Measurements from ENCODE around the gene TBX1. TPM values are rescaled to one million over a fixed set of nuclear protein-coding genes. Genes with fewer than 3 reads are reported as not detected.

TBX1 gene
- total RNA-seq, 1 experiment from 2014 or later: 12.8 TPM

DNA sequence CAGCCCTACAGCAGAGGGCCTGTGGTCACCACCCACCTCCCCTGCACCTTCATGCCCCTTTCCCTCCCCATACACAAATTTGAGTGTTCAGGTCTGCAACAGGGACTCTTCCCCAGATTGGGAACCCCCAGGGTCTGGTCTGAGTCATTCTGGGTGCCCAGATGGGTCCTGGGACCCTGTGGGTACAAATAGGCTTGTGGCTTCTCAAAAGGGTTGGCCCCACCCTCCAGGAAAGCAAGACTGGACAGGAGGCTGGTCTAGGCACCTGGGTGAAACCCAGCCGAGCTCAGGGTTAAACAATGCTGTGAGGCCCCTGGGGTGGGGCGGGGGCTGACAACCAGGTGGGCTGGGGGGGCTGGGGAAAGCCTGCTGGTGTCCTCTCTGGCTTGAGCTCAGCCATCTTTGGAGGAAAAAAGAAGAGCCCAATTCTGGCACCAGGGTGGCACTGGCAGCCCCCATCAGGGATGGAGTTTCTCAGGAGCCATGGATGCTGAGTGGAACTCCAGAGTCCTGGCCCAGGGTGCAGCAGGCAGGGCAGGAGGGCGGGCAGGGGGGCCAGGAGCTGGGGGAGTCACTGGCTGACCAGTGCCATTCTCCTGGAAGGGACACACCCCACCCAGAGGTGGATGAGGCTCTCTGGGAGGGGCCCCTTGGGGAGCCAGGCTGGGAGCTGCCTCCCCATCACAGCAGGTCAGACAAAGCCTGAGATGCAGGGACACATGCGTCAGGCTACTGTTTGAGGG lies 45.2 kb upstream of the TBX1 start:
- Mint-ChIP-seq H3K4me3 (peak overlapping the region; percentile 54), H3K36me3 (peaks cover 4% of the 10 kb centered on the region), H3K27me3 (ENCODE audit: low read depth) (peaks cover 63% of the 10 kb centered on the region), H3K27ac (no peak overlapping the region), H3K4me1 (peaks cover 16% of the 10 kb centered on the region), H3K9me3 (no peaks in the 10 kb centered on the region)
- ATAC-seq (no peak), DNase-seq (ENCODE audit: low spot score) (no peak)
- POLR2A ChIA-PET: no interaction called here
- CTCF ChIA-PET: interaction anchor here (0.6 to 3.8 kb wide), 8 partner anchors 9 to 195 kb away, joined by 3 to 63 read pairs (median 12); partner anchors contain the start of gene GP1BB
- TF ChIP-seq NR3C1 (CRISPR knock-in tag; conservative IDR thresholded peaks at IDR 0.05; ENCODE audit: low read depth): no peak
- no peak for TF ChIP-seq ZNF416 (CRISPR knock-in tag; IDR thresholded peaks at IDR 0.05)
- no peak for TF ChIP-seq NFE2L1 (CRISPR knock-in tag; IDR thresholded peaks at IDR 0.05)
- no peak for TF ChIP-seq ZNF671 (CRISPR knock-in tag; IDR thresholded peaks at IDR 0.05)
- no peak for TF ChIP-seq CREB1 (CRISPR knock-in tag; IDR thresholded peaks at IDR 0.05)
- TF ChIP-seq ZBTB21 (CRISPR knock-in tag; IDR thresholded peaks at IDR 0.05; ENCODE audit: borderline replicate concordance): no peak
- no peak for TF ChIP-seq ETV6 (CRISPR knock-in tag; IDR thresholded peaks at IDR 0.05)
- no peak for TF ChIP-seq PRRX2 (CRISPR knock-in tag; IDR thresholded peaks at IDR 0.05)
- TF ChIP-seq, protein P1, sequence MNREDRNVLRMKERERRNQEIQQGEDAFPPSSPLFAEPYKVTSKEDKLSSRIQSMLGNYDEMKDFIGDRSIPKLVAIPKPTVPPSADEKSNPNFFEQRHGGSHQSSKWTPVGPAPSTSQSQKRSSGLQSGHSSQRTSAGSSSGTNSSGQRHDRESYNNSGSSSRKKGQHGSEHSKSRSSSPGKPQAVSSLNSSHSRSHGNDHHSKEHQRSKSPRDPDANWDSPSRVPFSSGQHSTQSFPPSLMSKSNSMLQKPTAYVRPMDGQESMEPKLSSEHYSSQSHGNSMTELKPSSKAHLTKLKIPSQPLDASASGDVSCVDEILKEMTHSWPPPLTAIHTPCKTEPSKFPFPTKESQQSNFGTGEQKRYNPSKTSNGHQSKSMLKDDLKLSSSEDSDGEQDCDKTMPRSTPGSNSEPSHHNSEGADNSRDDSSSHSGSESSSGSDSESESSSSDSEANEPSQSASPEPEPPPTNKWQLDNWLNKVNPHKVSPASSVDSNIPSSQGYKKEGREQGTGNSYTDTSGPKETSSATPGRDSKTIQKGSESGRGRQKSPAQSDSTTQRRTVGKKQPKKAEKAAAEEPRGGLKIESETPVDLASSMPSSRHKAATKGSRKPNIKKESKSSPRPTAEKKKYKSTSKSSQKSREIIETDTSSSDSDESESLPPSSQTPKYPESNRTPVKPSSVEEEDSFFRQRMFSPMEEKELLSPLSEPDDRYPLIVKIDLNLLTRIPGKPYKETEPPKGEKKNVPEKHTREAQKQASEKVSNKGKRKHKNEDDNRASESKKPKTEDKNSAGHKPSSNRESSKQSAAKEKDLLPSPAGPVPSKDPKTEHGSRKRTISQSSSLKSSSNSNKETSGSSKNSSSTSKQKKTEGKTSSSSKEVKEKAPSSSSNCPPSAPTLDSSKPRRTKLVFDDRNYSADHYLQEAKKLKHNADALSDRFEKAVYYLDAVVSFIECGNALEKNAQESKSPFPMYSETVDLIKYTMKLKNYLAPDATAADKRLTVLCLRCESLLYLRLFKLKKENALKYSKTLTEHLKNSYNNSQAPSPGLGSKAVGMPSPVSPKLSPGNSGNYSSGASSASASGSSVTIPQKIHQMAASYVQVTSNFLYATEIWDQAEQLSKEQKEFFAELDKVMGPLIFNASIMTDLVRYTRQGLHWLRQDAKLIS (CRISPR knock-in tag; IDR thresholded peaks at IDR 0.05; ENCODE audit: borderline replicate concordance): no peak
- TF ChIP-seq, protein P2, sequence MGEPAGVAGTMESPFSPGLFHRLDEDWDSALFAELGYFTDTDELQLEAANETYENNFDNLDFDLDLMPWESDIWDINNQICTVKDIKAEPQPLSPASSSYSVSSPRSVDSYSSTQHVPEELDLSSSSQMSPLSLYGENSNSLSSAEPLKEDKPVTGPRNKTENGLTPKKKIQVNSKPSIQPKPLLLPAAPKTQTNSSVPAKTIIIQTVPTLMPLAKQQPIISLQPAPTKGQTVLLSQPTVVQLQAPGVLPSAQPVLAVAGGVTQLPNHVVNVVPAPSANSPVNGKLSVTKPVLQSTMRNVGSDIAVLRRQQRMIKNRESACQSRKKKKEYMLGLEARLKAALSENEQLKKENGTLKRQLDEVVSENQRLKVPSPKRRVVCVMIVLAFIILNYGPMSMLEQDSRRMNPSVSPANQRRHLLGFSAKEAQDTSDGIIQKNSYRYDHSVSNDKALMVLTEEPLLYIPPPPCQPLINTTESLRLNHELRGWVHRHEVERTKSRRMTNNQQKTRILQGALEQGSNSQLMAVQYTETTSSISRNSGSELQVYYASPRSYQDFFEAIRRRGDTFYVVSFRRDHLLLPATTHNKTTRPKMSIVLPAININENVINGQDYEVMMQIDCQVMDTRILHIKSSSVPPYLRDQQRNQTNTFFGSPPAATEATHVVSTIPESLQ (CRISPR knock-in tag; IDR thresholded peaks at IDR 0.05): no peak
- TF ChIP-seq, protein P3, sequence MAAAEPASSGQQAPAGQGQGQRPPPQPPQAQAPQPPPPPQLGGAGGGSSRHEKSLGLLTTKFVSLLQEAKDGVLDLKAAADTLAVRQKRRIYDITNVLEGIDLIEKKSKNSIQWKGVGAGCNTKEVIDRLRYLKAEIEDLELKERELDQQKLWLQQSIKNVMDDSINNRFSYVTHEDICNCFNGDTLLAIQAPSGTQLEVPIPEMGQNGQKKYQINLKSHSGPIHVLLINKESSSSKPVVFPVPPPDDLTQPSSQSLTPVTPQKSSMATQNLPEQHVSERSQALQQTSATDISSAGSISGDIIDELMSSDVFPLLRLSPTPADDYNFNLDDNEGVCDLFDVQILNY (CRISPR knock-in tag; IDR thresholded peaks at IDR 0.05): no peak
- TF ChIP-seq, protein P4, sequence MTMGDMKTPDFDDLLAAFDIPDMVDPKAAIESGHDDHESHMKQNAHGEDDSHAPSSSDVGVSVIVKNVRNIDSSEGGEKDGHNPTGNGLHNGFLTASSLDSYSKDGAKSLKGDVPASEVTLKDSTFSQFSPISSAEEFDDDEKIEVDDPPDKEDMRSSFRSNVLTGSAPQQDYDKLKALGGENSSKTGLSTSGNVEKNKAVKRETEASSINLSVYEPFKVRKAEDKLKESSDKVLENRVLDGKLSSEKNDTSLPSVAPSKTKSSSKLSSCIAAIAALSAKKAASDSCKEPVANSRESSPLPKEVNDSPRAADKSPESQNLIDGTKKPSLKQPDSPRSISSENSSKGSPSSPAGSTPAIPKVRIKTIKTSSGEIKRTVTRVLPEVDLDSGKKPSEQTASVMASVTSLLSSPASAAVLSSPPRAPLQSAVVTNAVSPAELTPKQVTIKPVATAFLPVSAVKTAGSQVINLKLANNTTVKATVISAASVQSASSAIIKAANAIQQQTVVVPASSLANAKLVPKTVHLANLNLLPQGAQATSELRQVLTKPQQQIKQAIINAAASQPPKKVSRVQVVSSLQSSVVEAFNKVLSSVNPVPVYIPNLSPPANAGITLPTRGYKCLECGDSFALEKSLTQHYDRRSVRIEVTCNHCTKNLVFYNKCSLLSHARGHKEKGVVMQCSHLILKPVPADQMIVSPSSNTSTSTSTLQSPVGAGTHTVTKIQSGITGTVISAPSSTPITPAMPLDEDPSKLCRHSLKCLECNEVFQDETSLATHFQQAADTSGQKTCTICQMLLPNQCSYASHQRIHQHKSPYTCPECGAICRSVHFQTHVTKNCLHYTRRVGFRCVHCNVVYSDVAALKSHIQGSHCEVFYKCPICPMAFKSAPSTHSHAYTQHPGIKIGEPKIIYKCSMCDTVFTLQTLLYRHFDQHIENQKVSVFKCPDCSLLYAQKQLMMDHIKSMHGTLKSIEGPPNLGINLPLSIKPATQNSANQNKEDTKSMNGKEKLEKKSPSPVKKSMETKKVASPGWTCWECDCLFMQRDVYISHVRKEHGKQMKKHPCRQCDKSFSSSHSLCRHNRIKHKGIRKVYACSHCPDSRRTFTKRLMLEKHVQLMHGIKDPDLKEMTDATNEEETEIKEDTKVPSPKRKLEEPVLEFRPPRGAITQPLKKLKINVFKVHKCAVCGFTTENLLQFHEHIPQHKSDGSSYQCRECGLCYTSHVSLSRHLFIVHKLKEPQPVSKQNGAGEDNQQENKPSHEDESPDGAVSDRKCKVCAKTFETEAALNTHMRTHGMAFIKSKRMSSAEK (CRISPR knock-in tag; IDR thresholded peaks at IDR 0.05; ENCODE audit: borderline replicate concordance): no peak
- TF ChIP-seq GABPB1 (CRISPR knock-in tag; IDR thresholded peaks at IDR 0.05): no peak
- TF ChIP-seq NFYB (CRISPR knock-in tag; conservative IDR thresholded peaks at IDR 0.05; ENCODE audit: low read depth): no peak
- TF ChIP-seq EMX1 (CRISPR knock-in tag; IDR thresholded peaks at IDR 0.05): no peak
- TF ChIP-seq ZNF219 (CRISPR knock-in tag; IDR thresholded peaks at IDR 0.05; ENCODE audit: borderline replicate concordance): no peak
- TF ChIP-seq, protein P5, sequence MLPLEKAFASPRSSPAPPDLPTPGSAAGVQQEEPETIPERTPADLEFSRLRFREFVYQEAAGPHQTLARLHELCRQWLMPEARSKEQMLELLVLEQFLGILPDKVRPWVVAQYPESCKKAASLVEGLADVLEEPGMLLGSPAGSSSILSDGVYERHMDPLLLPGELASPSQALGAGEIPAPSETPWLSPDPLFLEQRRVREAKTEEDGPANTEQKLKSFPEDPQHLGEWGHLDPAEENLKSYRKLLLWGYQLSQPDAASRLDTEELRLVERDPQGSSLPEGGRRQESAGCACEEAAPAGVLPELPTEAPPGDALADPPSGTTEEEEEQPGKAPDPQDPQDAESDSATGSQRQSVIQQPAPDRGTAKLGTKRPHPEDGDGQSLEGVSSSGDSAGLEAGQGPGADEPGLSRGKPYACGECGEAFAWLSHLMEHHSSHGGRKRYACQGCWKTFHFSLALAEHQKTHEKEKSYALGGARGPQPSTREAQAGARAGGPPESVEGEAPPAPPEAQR (CRISPR knock-in tag; IDR thresholded peaks at IDR 0.05): no peak
- TF ChIP-seq ZNF263 (CRISPR knock-in tag; IDR thresholded peaks at IDR 0.05; ENCODE audit: low read depth): no peak
- TF ChIP-seq TEAD1 (CRISPR knock-in tag; IDR thresholded peaks at IDR 0.05): no peak
- TF ChIP-seq, protein P6, sequence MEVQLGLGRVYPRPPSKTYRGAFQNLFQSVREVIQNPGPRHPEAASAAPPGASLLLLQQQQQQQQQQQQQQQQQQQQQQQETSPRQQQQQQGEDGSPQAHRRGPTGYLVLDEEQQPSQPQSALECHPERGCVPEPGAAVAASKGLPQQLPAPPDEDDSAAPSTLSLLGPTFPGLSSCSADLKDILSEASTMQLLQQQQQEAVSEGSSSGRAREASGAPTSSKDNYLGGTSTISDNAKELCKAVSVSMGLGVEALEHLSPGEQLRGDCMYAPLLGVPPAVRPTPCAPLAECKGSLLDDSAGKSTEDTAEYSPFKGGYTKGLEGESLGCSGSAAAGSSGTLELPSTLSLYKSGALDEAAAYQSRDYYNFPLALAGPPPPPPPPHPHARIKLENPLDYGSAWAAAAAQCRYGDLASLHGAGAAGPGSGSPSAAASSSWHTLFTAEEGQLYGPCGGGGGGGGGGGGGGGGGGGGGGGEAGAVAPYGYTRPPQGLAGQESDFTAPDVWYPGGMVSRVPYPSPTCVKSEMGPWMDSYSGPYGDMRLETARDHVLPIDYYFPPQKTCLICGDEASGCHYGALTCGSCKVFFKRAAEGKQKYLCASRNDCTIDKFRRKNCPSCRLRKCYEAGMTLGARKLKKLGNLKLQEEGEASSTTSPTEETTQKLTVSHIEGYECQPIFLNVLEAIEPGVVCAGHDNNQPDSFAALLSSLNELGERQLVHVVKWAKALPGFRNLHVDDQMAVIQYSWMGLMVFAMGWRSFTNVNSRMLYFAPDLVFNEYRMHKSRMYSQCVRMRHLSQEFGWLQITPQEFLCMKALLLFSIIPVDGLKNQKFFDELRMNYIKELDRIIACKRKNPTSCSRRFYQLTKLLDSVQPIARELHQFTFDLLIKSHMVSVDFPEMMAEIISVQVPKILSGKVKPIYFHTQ (CRISPR knock-in tag; IDR thresholded peaks at IDR 0.05): no peak

Measured in WTC11 (cell line).